ENCODE data around the gene RAB11FIP4.
"Not testable (repeated sequence)": the region's sequence is repeated elsewhere in the genome, so short reads cannot be mapped to it uniquely, and the experiment has no call there.

Gene RAB11FIP4

GRCh38 chr17:31374503-31374902, 17.0 kb upstream of the RAB11FIP4 start:
- H3K36me3 ChIP-seq (ENCODE audit: insufficient read depth, low read length), result peaks cover 35% of the 10 kb centered on the region
- no peak overlapping the region for H2AFZ ChIP-seq (ENCODE audit: low read depth, low read length)
- peaks cover 4% of the 10 kb centered on the region for H3K4me1 ChIP-seq (ENCODE audit: insufficient read depth, low read length)
- no peaks in the 10 kb centered on the region for H3K9me3 ChIP-seq (ENCODE audit: low read length)
- no peaks in the 10 kb centered on the region for H3K27me3 ChIP-seq (ENCODE audit: insufficient read depth, low read length)
- H3K4me3 ChIP-seq (ENCODE audit: low read length), result no peak overlapping the region

- H3K4me1 ChIP-seq (ENCODE audit: insufficient read depth, low read length), result peaks cover 4% of the 10 kb centered on the region
- H3K9me3 ChIP-seq (ENCODE audit: low read length), result no peaks in the 10 kb centered on the region
- no peaks in the 10 kb centered on the region for H3K27me3 ChIP-seq (ENCODE audit: insufficient read depth, low read length)
- no peak overlapping the region for H2AFZ ChIP-seq (ENCODE audit: low read depth, low read length)
- no peak overlapping the region for H3K4me3 ChIP-seq (ENCODE audit: low read length)
- peaks cover 29% of the 10 kb centered on the region for H3K36me3 ChIP-seq (ENCODE audit: insufficient read depth, low read length)
Measured at GRCh38 chr17:31378638-31379037, 12.8 kb upstream of the RAB11FIP4 start.

GRCh38 chr17:31379597-31380205, 11.8 kb upstream of the RAB11FIP4 start:
- Histone ChIP-seq H3K4me3 (ENCODE audit: low read length) (no peak overlapping the region), H2AFZ (ENCODE audit: low read depth, low read length) (no peak overlapping the region), H3K4me1 (ENCODE audit: insufficient read depth, low read length) (peaks cover 4% of the 10 kb centered on the region), H3K9me3 (ENCODE audit: low read length) (no peaks in the 10 kb centered on the region), H3K36me3 (ENCODE audit: insufficient read depth, low read length) (peaks cover 19% of the 10 kb centered on the region), H3K27me3 (ENCODE audit: insufficient read depth, low read length) (no peaks in the 10 kb centered on the region)

GRCh38 chr17:31381165-31381668, 10.3 kb upstream of the RAB11FIP4 start:
- Histone ChIP-seq H3K4me3 (ENCODE audit: low read length) (no peak overlapping the region), H2AFZ (ENCODE audit: low read depth, low read length) (no peak overlapping the region), H3K36me3 (ENCODE audit: insufficient read depth, low read length) (peaks cover 12% of the 10 kb centered on the region), H3K27me3 (ENCODE audit: insufficient read depth, low read length) (no peaks in the 10 kb centered on the region), H3K9me3 (ENCODE audit: low read length) (no peaks in the 10 kb centered on the region), H3K4me1 (ENCODE audit: insufficient read depth, low read length) (peaks cover 4% of the 10 kb centered on the region)

GRCh38 chr17:31382668-31383275, 8.7 kb upstream of the RAB11FIP4 start:
- H3K4me3 ChIP-seq (ENCODE audit: low read length); H2AFZ ChIP-seq (ENCODE audit: low read depth, low read length); H3K36me3 ChIP-seq (ENCODE audit: insufficient read depth, low read length); H3K4me1 ChIP-seq (ENCODE audit: insufficient read depth, low read length); H3K27me3 ChIP-seq (ENCODE audit: insufficient read depth, low read length); H3K9me3 ChIP-seq (ENCODE audit: low read length): not testable (repeated sequence)

- H3K36me3 ChIP-seq (ENCODE audit: insufficient read depth, low read length); H3K4me3 ChIP-seq (ENCODE audit: low read length); H3K4me1 ChIP-seq (ENCODE audit: insufficient read depth, low read length); H2AFZ ChIP-seq (ENCODE audit: low read depth, low read length); H3K27me3 ChIP-seq (ENCODE audit: insufficient read depth, low read length); H3K9me3 ChIP-seq (ENCODE audit: low read length): not testable (repeated sequence)
Measured at GRCh38 chr17:31383488-31383887, 8.0 kb upstream of the RAB11FIP4 start.

- no peak overlapping the region for H2AFZ ChIP-seq (ENCODE audit: low read depth, low read length)
- no peaks in the 10 kb centered on the region for H3K9me3 ChIP-seq (ENCODE audit: low read length)
- no peaks in the 10 kb centered on the region for H3K27me3 ChIP-seq (ENCODE audit: insufficient read depth, low read length)
- H3K36me3 ChIP-seq (ENCODE audit: insufficient read depth, low read length), result peaks cover 5% of the 10 kb centered on the region
- no peaks in the 10 kb centered on the region for H3K4me1 ChIP-seq (ENCODE audit: insufficient read depth, low read length)
- no peak overlapping the region for H3K4me3 ChIP-seq (ENCODE audit: low read length)
Measured at GRCh38 chr17:31385428-31386285, 5.8 kb upstream of the RAB11FIP4 start.

GRCh38 chr17:31386542-31387075, 4.9 kb upstream of the RAB11FIP4 start:
- Histone ChIP-seq H2AFZ (ENCODE audit: low read depth, low read length) (no peak overlapping the region), H3K4me3 (ENCODE audit: low read length) (no peak overlapping the region), H3K9me3 (ENCODE audit: low read length) (no peaks in the 10 kb centered on the region), H3K27me3 (ENCODE audit: insufficient read depth, low read length) (no peaks in the 10 kb centered on the region), H3K36me3 (ENCODE audit: insufficient read depth, low read length) (peaks cover 5% of the 10 kb centered on the region), H3K4me1 (ENCODE audit: insufficient read depth, low read length) (no peaks in the 10 kb centered on the region)

GRCh38 chr17:31387438-31387837, 4.0 kb upstream of the RAB11FIP4 start:
- Histone ChIP-seq H3K9me3 (ENCODE audit: low read length) (no peaks in the 10 kb centered on the region), H2AFZ (ENCODE audit: low read depth, low read length) (no peak overlapping the region), H3K27me3 (ENCODE audit: insufficient read depth, low read length) (peaks cover 5% of the 10 kb centered on the region), H3K4me3 (ENCODE audit: low read length) (no peak overlapping the region), H3K36me3 (ENCODE audit: insufficient read depth, low read length) (no peaks in the 10 kb centered on the region), H3K4me1 (ENCODE audit: insufficient read depth, low read length) (peaks cover 4% of the 10 kb centered on the region)

GRCh38 chr17:31388351-31388750, 3.1 kb upstream of the RAB11FIP4 start:
- Histone ChIP-seq H3K4me1 (ENCODE audit: insufficient read depth, low read length) (peaks cover 4% of the 10 kb centered on the region), H3K4me3 (ENCODE audit: low read length) (no peak overlapping the region), H3K27me3 (ENCODE audit: insufficient read depth, low read length) (peaks cover 13% of the 10 kb centered on the region), H2AFZ (ENCODE audit: low read depth, low read length) (no peak overlapping the region), H3K36me3 (ENCODE audit: insufficient read depth, low read length) (no peaks in the 10 kb centered on the region), H3K9me3 (ENCODE audit: low read length) (no peaks in the 10 kb centered on the region)

- H2AFZ ChIP-seq (ENCODE audit: low read depth, low read length), result no peak overlapping the region
- no peak overlapping the region for H3K4me3 ChIP-seq (ENCODE audit: low read length)
- peaks cover 4% of the 10 kb centered on the region for H3K4me1 ChIP-seq (ENCODE audit: insufficient read depth, low read length)
- H3K9me3 ChIP-seq (ENCODE audit: low read length), result no peaks in the 10 kb centered on the region
- H3K36me3 ChIP-seq (ENCODE audit: insufficient read depth, low read length), result no peaks in the 10 kb centered on the region
- peaks cover 15% of the 10 kb centered on the region for H3K27me3 ChIP-seq (ENCODE audit: insufficient read depth, low read length)
Measured at GRCh38 chr17:31388770-31389656, 2.5 kb upstream of the RAB11FIP4 start.

GRCh38 chr17:31389657-31390381, 1.7 kb upstream of the RAB11FIP4 start:
- peaks cover 4% of the 10 kb centered on the region for H3K4me1 ChIP-seq (ENCODE audit: insufficient read depth, low read length)

More at GRCh38 chr17:31389657-31390381, 1.7 kb upstream of the RAB11FIP4 start:
- Histone ChIP-seq H3K9me3 (ENCODE audit: low read length) (no peaks in the 10 kb centered on the region), H3K4me3 (ENCODE audit: low read length) (no peak overlapping the region), H3K27me3 (ENCODE audit: insufficient read depth, low read length) (peaks cover 15% of the 10 kb centered on the region), H3K36me3 (ENCODE audit: insufficient read depth, low read length) (no peaks in the 10 kb centered on the region), H2AFZ (ENCODE audit: low read depth, low read length) (no peak overlapping the region)

All from neuron (in vitro differentiated cells).